ENCODE results near the gene PSPN. TPM values are rescaled to one million over a fixed set of nuclear protein-coding genes. Genes with fewer than 3 reads are reported as not detected.
"Not testable (repeated sequence)": the region's sequence is repeated elsewhere in the genome, so short reads cannot be mapped to it uniquely, and the experiment has no call there.

The PSPN gene
- total and polyA plus RNA-seq, 12 donors, result 0.48 to 3.6 (median 1.2) TPM

DNA sequence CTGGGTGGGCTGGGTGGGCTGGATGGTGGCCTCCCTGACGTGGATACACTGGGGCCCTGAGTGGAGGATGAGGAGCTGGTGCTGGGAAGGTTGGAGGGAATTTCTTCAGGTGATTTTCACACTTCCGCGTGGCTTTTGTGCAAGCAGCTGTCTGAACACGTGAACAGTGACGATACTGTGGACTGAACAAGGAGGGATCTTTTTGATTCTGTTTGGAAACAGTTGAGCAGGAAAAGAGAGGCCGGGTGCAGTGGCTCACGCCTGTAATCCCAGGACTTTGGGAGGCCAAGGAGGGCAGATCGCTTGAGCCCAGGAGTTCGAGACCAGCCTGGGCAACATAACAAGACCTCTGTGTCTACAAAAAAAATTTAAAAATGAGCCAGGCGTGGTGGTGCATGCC is 26.3 kb upstream of the PSPN start:
- no peaks in the 10 kb centered on the region for H3K9me3 ChIP-seq (replicated peaks in 1 of 3)
- peaks cover 0 to 5% of the 10 kb centered on the region in 2 donors for H3K4me1 ChIP-seq (replicated peaks in 1 of 2)
- no peaks in the 10 kb centered on the region for H3K27me3 ChIP-seq
- DNase-seq, result no peak
- no peak overlapping the region for H3K27ac ChIP-seq
- TF ChIP-seq, protein P1, sequence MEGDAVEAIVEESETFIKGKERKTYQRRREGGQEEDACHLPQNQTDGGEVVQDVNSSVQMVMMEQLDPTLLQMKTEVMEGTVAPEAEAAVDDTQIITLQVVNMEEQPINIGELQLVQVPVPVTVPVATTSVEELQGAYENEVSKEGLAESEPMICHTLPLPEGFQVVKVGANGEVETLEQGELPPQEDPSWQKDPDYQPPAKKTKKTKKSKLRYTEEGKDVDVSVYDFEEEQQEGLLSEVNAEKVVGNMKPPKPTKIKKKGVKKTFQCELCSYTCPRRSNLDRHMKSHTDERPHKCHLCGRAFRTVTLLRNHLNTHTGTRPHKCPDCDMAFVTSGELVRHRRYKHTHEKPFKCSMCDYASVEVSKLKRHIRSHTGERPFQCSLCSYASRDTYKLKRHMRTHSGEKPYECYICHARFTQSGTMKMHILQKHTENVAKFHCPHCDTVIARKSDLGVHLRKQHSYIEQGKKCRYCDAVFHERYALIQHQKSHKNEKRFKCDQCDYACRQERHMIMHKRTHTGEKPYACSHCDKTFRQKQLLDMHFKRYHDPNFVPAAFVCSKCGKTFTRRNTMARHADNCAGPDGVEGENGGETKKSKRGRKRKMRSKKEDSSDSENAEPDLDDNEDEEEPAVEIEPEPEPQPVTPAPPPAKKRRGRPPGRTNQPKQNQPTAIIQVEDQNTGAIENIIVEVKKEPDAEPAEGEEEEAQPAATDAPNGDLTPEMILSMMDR (IDR thresholded peaks at IDR 0.05), result no peak
- TF ChIP-seq POLR2A (IDR thresholded peaks at IDR 0.05), result no peak
- H3K4me3 ChIP-seq, result no peak overlapping the region
- intact Hi-C loops (cut with DNase I), result no loop called here
- no peaks in the 10 kb centered on the region for H3K36me3 ChIP-seq (replicated peaks in 1 of 2)
- WGBS, 4 donors, result 82 to 93% (median 92%) methylated on average over 10 of the region's 10 CpGs

DNA sequence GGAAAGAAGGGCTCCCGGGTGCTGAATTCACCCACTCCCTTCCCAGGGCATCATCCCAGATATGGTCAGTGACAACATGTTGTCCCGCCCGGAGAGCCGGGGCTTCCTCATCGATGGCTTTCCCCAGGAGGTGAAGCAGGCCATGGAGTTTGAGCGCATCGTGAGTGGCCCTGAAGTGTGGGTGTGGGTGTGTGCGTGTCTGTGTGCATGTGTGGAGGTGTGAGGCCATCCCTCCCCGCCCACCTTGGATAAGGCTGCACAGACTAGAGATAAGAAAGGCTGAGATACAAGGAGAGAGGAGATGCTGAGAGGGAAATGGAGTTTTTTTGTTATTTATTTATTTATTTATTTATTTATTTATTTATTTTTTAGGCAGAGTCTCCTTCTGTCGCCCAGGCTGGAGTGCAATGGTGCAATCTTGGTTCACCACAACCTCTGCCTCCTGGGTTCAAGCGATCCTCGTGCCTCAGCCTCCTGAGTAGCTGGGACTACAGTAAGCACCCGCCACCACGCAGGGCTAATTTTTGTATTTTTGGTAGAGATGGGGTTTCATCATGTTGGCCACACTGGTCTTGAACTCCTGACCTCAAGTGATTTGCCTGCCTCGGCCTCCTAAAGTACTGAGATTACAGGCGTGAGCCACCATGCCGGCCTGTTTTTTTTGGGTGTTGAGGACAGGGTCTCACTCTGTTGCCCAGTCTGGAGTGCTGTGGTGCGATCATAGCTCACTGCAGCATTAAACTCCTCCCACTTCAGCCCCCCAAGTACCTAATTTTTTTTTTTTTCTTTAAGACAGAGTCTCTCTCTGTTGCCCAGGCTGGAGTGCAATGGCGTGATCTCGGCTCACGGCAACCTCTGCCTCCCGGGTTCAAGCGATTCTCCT is 24.6 kb upstream of the PSPN start:
- 82 to 91% (median 86%) methylated on average over 19 to 23 of the region's 23 CpGs for WGBS, 4 donors
- not testable (repeated sequence) for DNase-seq

DNA sequence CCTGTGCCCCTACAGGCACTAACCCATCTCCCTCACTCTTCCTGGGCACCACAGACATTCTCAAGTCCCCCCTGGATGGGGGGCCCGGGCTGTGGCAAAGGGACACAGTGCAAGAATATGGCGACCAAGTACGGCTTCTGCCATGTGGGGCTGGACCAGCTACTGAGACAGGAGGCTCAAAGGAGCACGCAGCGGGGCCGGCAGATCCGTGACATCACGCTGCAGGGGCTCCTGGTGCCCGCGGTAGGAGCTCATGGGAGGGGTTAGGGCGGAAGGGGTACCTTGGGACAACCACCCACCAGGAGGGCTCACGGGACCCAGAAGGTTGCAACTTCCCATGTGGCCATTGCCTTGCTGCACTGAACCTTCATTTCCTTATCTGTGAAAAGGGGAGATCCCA is 20.6 kb upstream of the PSPN start:
- no peak for DNase-seq

More for the DNA sequence above, 24.6 kb upstream of the PSPN start:
- H3K4me3 ChIP-seq; intact Hi-C loops (cut with DNase I); H3K4me1 ChIP-seq (replicated peaks in 1 of 2); H3K9me3 ChIP-seq (replicated peaks in 1 of 3); H3K27ac ChIP-seq; H3K36me3 ChIP-seq (replicated peaks in 1 of 2); H3K27me3 ChIP-seq: not testable (repeated sequence)

DNA sequence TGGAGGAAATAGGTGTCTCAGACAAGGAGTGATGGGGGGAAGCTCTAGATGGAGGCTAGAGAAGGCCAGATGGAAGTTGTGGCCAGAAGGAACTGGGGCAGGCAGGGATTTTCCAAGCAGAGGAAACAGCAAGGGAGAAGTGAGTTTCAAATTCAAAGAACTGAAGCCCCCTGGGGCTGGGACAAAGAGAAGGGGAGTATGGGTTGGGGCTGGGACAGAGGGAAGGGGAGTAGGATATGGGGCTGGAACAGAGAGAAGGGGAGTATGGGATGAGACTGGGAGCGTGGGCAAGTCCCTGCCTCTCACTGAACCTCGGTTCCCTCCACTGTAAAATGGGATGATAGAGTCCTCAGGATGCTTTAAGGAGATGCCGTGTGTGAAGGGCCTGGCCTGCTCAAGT is 19.1 kb upstream of the PSPN start:
- WGBS, 4 donors, result 86 to 94% (median 93%) methylated on average over 3 of the region's 3 CpGs
- H3K9me3 ChIP-seq (replicated peaks in 1 of 3), result no peaks in the 10 kb centered on the region
- H3K27ac ChIP-seq, result no peak overlapping the region
- H3K4me1 ChIP-seq (replicated peaks in 1 of 2), result peaks cover 11 to 13% of the 10 kb centered on the region in 2 donors
- peaks cover 0 to 10% of the 10 kb centered on the region in 2 donors for H3K36me3 ChIP-seq (replicated peaks in 1 of 2)
- no peak for DNase-seq
- TF ChIP-seq, protein P1 (IDR thresholded peaks at IDR 0.05), result no peak
- no peak for TF ChIP-seq POLR2A (IDR thresholded peaks at IDR 0.05)
- H3K4me3 ChIP-seq, result no peak overlapping the region
- H3K27me3 ChIP-seq, result no peaks in the 10 kb centered on the region
- intact Hi-C loops (cut with DNase I), result no loop called here

More for the DNA sequence above, 20.6 kb upstream of the PSPN start:
- intact Hi-C loops (cut with DNase I), result no loop called here
- Histone ChIP-seq H3K4me3 (no peak overlapping the region), H3K9me3 (replicated peaks in 1 of 3) (no peaks in the 10 kb centered on the region), H3K4me1 (replicated peaks in 1 of 2) (peaks cover 11 to 13% of the 10 kb centered on the region in 2 donors), H3K27ac (no peak overlapping the region), H3K27me3 (no peaks in the 10 kb centered on the region), H3K36me3 (replicated peaks in 1 of 2) (no peaks in the 10 kb centered on the region)
- TF ChIP-seq, protein P1 (IDR thresholded peaks at IDR 0.05), result no peak
- TF ChIP-seq POLR2A (IDR thresholded peaks at IDR 0.05), result no peak
- WGBS, 4 donors, result 77 to 92% (median 89%) methylated on average over 3 to 12 of the region's 12 CpGs

Measured in adrenal gland (tissue), 12 donors.